NCI-H345 treated with DMSO at 0.1 percent for 48 hours (cell line): ENCODE results near the gene HTR1B.

ENCODE experiments used
- DNase-seq: peaks from one replicate; lab custom pipeline; 2025; ENCODE audit not compliant: unreplicated experiment; lab: John Stamatoyannopoulos, UW

Gene HTR1B, protein sequence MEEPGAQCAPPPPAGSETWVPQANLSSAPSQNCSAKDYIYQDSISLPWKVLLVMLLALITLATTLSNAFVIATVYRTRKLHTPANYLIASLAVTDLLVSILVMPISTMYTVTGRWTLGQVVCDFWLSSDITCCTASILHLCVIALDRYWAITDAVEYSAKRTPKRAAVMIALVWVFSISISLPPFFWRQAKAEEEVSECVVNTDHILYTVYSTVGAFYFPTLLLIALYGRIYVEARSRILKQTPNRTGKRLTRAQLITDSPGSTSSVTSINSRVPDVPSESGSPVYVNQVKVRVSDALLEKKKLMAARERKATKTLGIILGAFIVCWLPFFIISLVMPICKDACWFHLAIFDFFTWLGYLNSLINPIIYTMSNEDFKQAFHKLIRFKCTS

DNA sequence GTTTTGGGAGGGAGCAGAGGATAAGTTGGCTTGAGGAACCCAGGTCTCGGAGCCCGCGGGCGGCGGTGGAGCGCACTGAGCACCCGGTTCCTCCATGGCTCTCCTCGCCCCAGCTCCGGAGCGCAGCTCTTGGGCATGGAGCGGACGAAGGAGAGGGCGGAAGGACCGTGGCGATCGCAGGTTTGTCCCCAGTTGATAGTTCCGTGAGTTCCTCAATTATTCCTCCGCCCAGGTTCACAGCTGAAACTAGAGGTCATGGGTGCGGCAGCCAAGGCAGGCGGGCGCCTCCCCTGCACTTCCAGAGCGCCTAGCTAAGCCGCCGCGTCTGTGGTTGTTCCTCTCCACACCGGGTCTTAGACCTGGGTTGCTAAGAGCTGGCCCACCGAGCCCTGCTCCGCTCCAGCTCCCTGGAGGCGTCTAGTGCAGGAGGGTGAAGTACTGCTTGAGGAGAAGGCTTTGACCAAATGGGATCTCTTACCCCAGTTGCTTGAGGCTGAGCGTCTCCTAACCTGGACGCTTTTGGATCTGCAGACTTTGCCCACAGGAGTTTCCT is at the start of gene HTR1B:
HTR1B (minus strand) TSS at position 184 of the 553 bp plus-strand sequence; CDS start at position 96, 88 bp downstream.
- no peak for DNase-seq

DNA sequence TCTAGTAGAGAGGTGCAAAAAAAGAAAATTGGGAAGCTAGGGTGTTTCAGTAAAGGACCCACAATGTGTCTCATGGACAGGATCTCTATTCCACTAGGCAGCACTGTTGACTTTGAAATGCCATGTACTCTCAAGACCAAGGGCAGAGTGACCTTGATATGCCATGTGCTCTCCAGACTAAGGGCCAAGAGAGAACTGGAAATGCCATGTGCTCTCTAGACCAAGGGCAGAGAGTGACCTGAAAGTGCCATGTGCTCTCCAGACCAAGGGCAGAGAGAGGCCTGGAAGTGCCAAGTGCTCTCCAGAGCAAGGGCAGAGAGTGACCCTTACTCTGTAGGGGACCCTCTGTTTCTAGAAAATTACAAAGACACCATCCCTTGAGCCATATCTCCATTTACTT is 49.3 kb upstream of the HTR1B start:
- DNase-seq, result no peak

GRCh38 chr6:77511860-77512259 is 48.6 kb upstream of the HTR1B start:
- DNase-seq, result no peak

DNA sequence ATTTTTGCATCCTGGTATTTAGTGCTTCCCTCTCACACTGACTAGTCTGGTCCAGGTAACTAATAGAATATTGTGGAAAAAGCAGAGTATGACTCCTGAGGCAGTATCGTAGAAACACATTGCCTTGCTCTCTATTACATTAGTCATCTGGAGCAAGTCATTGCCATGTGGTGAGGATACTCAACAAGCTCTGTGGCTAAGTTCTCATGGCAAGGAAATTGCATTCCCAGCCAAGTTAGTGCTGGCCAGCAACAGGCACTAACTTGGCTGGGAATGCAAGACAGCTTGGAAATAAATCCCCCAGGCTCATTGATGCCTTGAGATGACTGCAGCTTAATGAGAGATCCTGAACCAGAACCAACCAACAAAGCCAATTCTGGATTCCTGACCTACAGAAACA is 39.7 kb upstream of the HTR1B start:
- DNase-seq, result no peak

DNA sequence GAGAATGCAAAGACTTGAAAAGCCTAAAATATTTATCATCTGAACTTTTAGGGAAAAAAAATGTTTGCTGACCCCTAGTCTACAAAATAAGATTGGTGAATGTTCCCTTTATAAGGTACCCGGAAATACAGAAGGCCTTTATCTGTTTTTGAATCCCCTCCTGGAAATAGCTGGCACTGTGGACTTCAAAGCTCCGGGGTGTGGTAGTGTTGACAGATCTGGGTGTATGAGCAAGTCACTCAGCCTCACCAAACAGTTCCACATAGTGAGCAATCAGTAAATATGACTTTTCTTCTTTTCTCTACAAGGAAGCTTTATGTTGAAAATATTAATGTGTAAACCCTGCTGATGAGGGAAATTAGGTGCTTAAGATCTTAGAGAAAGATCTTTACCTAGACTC is 29.2 kb upstream of the HTR1B start:
- DNase-seq, result no peak

DNA sequence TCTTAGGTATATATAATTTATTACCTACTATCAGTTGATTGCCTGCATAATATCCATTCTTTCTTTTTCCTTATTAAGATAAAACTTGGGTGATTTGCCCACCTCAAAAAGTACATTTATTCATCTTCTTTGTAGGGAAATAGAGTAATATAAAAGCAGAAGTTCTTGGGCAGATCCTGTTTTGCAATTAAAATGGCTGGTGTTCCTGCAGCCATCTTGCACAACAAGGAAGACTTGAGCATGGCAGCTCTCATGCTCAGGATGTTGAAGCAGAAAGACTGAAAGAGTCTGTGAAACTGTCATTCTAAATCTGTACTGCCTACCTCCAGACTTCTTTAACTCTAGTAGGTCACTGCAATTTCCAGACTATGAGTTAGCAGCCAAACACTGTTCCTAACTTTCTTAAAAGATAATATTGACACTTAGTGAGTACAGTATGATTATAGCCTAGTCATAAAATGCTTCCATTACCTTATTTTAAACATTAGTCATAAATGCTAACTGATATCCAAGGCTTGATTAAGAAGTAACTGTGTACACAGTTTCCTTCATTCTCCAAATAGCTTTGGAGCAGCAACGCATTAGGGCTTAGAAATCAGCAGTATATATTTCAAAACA is 24.6 kb upstream of the HTR1B start:
- no peak for DNase-seq

- no peak for DNase-seq
Observed at GRCh38 chr6:77482981-77483380, 19.7 kb upstream of the HTR1B start.

- no peak for DNase-seq
Observed at GRCh38 chr6:77474973-77475372, 11.7 kb upstream of the HTR1B start.

GRCh38 chr6:77474286-77474956 is 11.1 kb upstream of the HTR1B start:
- no peak for DNase-seq

DNA sequence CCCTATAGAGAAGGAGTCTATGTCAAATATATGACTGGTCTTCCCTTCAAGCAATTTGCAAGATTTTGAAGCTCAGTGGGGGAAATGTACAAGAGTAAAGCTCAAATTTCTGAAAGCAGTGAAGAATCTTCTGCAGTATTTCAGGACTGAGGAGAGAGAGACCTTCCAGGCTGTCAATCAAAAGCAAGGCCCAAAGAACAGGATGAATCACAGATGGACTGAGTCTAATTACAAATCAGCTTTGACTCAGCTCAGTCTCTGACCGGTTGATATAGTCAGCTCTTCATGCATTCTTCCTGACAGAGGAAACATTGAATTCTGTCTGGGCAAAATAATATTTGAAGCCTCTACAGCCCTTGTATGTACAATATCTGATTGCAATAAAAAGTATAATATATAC is 7.7 kb upstream of the HTR1B start:
- DNase-seq, result no peak

GRCh38 chr6:77468939-77469338 is 5.6 kb upstream of the HTR1B start:
- no peak for DNase-seq

GRCh38 chr6:77466451-77467437 is 3.5 kb upstream of the HTR1B start:
- DNase-seq, result no peak

- no peak for DNase-seq
Observed at GRCh38 chr6:77466055-77466450, 2.8 kb upstream of the HTR1B start.

DNA sequence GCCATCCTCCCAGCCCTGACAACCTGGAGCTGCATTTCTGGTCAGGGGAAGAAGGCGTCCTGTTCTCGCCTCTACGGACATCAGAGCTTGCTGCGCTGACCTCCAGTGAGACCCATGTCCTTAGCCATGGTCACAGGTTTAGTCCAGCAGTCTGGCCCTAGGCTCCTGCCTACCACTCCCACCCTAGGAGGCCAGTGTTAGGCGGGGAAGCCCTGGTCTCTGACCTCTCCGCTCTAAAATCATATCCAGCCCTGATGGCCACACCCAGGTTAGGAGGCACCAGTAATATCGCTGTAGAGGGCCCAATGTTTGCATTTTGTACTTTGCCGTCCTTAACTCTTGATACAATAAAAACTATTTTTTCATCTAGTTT is 1.2 kb upstream of the HTR1B start:
- DNase-seq, result no peak

- DNase-seq, result no peak
Observed at GRCh38 chr6:77463861-77464494, 687 bp upstream of the HTR1B start.

DNA sequence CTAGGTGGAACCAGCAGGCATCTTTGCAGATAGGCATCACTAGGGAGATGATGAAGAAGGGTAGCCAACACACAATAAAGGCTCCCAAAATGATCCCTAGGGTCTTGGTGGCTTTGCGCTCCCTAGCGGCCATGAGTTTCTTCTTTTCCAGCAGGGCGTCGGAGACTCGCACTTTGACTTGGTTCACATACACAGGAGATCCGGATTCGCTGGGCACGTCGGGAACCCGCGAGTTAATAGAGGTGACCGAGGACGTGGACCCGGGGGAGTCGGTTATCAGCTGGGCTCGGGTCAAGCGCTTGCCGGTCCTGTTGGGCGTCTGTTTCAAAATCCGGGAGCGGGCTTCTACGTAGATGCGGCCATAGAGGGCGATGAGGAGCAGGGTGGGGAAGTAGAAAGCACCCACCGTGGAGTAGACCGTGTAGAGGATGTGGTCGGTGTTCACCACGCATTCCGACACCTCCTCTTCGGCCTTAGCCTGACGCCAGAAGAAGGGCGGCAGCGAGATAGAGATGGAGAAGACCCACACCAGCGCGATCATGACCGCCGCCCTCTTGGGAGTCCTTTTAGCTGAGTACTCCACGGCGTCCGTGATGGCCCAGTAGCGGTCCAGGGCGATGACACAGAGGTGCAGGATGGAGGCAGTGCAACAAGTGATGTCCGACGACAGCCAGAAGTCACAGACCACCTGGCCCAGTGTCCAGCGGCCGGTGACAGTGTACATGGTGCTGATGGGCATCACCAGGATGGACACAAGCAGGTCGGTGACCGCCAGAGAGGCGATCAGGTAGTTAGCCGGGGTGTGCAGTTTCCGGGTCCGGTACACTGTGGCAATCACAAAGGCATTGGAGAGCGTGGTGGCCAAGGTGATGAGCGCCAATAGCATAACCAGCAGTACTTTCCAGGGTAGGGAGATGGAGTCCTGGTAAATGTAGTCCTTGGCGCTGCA is 658 bp downstream of the HTR1B start:
- DNase-seq, result no peak

GRCh38 chr6:77461796-77462195 is 1.5 kb downstream of the HTR1B start:
- no peak for DNase-seq

- no peak for DNase-seq
Observed at GRCh38 chr6:77458421-77458820, 4.9 kb downstream of the HTR1B start.

GRCh38 chr6:77457720-77458349 is 5.5 kb downstream of the HTR1B start:
- DNase-seq, result peak; percentile 7
